Mammary epithelial cell (primary cell): Measurements from ENCODE around the gene KIAA1671.

ENCODE experiments used
- EZH2 ChIP-seq: IDR thresholded peaks from 2 replicates; pipeline ENCODE4 v1.6.1; 2012; ENCODE audit warnings: low read length, inconsistent platforms, borderline replicate concordance
- TF ChIP-seq, protein P1 (sequence below), 2 donors: IDR thresholded peaks in 1 of 2; conservative IDR thresholded peaks in 1 of 2; 2 replicates each; pipeline ENCODE4 v1.5.1; 2011 to 2012; ENCODE audit warnings: inconsistent platforms in 2 of 2, low read length in 2 of 2, mild to moderate bottlenecking in 2 of 2, control low read depth in 1 of 2, low read depth in 1 of 2; ENCODE audit not compliant: insufficient read depth in 1 of 2; ENCODE audit errors: extremely low read depth in 1 of 2

- TF ChIP-seq, protein P1, sequence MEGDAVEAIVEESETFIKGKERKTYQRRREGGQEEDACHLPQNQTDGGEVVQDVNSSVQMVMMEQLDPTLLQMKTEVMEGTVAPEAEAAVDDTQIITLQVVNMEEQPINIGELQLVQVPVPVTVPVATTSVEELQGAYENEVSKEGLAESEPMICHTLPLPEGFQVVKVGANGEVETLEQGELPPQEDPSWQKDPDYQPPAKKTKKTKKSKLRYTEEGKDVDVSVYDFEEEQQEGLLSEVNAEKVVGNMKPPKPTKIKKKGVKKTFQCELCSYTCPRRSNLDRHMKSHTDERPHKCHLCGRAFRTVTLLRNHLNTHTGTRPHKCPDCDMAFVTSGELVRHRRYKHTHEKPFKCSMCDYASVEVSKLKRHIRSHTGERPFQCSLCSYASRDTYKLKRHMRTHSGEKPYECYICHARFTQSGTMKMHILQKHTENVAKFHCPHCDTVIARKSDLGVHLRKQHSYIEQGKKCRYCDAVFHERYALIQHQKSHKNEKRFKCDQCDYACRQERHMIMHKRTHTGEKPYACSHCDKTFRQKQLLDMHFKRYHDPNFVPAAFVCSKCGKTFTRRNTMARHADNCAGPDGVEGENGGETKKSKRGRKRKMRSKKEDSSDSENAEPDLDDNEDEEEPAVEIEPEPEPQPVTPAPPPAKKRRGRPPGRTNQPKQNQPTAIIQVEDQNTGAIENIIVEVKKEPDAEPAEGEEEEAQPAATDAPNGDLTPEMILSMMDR (conservative IDR thresholded peaks at IDR 0.05 in 1 of 2, IDR thresholded peaks at IDR 0.05 in 1 of 2; ENCODE audit: extremely low read depth in 1 of 2, insufficient read depth in 1 of 2, low read depth in 1 of 2, low read length in 2 of 2), result no peak
- TF ChIP-seq EZH2, result no peak
Measured at GRCh38 chr22:25203082-25203481, 250.6 kb downstream of the KIAA1671 start.
